ENCODE data around the gene CCSER1.
"Not testable (repeated sequence)": the region's sequence is repeated elsewhere in the genome, so short reads cannot be mapped to it uniquely, and the experiment has no call there.

CCSER1 gene

GRCh38 chr4:91454111-91454510, 1326.9 kb downstream of the CCSER1 start:
- DNase-seq: no peak

- not testable (repeated sequence) for DNase-seq
Observed at GRCh38 chr4:91462566-91462965, 1335.4 kb downstream of the CCSER1 start.

- no peak for DNase-seq
Observed at GRCh38 chr4:91470671-91471070, 1343.5 kb downstream of the CCSER1 start.

GRCh38 chr4:91471280-91471679, 1344.1 kb downstream of the CCSER1 start:
- DNase-seq: no peak

DNA sequence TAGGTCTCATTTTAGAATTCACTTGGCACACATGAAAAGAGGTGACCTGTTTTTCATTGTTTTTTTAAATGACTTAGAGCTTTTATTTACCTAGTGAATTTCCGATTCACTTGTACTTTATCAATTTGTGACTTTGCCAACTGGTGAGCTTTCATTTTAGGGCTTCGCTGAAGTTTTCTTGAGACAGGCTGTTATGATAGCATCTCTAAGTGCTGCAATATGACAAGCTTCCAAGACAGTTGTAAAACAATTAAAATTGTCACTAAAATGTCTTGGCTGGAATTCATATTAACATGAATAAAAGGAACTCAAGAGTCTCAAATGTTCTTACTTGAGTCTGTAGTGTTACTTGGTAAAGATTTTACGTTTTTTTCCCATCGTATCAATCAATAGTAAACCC, 1344.9 kb downstream of the CCSER1 start:
- DNase-seq: no peak

DNA sequence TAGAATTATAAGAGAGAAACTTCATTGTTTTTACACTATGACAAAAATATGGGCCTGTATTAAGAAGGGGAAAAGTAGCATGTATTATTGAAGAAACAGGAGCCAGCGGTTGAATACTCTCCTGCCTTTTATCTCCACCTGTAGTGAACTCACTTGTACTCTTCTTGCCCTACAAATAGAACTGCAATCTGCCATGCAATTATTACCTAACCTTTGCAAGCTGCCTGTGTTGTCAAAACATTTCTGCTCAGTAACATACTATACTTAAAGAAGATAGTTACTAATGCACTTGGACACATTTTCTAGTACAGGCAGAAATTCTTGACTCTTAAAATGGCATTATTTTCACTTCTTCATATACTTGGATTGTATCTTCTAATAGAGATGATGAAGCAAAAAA, 1358.2 kb downstream of the CCSER1 start:
- no peak for DNase-seq

GRCh38 chr4:91488946-91489345, 1361.8 kb downstream of the CCSER1 start:
- DNase-seq: no peak

GRCh38 chr4:91497892-91498291, 1370.7 kb downstream of the CCSER1 start:
- no peak for DNase-seq

- DNase-seq: no peak
Observed at GRCh38 chr4:91502365-91502764, 1375.2 kb downstream of the CCSER1 start.

GRCh38 chr4:91513326-91513725, 1386.1 kb downstream of the CCSER1 start:
- no peak for DNase-seq

- no peak for DNase-seq
Observed at GRCh38 chr4:91519155-91519554, 1392.0 kb downstream of the CCSER1 start.

- no peak for DNase-seq
Observed at GRCh38 chr4:91525621-91526020, 1398.4 kb downstream of the CCSER1 start.

GRCh38 chr4:91527056-91527455, 1399.9 kb downstream of the CCSER1 start:
- DNase-seq: no peak

- no peak for DNase-seq
Observed at GRCh38 chr4:91567594-91567993, 1440.4 kb downstream of the CCSER1 start.

DNA sequence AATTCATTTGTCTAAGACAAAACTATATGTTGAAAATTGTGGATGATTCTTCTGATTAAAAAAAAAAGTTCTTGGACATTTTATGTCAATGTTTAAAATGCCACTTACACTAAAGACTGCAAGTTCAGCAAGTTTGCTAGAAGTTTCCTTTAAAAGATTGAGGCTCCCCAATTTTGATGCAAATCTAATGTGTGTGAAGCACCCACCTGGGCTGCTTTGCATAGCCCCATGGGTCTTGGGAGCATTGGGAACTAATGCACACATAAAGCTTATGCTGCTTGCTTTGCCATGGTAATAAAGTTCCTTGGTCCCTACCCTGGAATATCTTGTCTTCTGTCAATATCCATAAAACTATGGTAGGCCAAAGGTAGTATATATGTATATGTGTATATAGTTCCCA, 1450.7 kb downstream of the CCSER1 start:
- no peak for DNase-seq

DNA sequence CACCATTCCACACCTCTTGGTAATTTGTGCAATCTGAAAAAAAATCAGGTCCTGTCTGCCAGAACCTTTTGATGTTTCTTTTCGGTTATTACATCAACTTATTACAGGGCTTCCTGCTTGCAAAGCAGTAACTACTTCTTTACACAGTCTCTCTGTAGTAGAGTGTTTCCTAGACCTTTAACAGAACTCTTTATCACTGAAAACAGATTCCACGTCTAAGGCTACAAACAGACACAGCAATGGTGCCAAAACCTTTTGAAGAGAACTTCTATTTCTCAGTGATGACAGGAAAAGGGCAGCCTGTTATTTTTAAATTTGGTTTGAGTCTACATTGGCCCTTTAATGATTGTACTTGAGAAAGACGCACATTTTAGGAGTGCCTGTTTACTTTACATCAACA, 1463.1 kb downstream of the CCSER1 start:
- DNase-seq: no peak

GRCh38 chr4:91592125-91592524, 1464.9 kb downstream of the CCSER1 start:
- DNase-seq: no peak

GRCh38 chr4:91596718-91597117, 1469.5 kb downstream of the CCSER1 start:
- no peak for DNase-seq

- no peak for DNase-seq
Observed at GRCh38 chr4:91598696-91599095, 1471.5 kb downstream of the CCSER1 start.

GRCh38 chr4:91600301-91600700, 1473.1 kb downstream of the CCSER1 start:
- no peak for DNase-seq

GRCh38 chr4:91601401-91601800, 1474.2 kb downstream of the CCSER1 start:
- no peak for DNase-seq

GRCh38 chr4:91611782-91612181, 1484.6 kb downstream of the CCSER1 start:
- no peak for DNase-seq

GRCh38 chr4:91620952-91621351, 1493.8 kb downstream of the CCSER1 start:
- DNase-seq: no peak

DNA sequence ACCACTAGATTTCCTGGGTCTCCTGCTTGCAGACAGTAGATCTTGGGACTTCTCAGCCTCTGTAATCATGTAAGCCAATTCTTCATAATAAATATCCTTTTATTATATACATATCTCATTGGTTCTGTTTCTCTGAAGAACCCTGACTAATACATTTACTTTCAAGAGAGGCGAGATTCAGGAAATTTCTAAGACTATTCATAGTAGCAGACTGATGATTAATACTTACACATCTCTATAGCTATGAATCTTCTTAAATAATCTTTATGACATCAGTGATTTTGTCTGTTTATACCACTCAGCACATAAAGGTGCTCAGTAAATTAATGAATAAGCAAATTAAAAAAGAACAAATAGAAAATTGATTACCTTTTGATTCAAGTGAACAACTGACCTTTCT, 1494.3 kb downstream of the CCSER1 start:
- DNase-seq: no peak

DNA sequence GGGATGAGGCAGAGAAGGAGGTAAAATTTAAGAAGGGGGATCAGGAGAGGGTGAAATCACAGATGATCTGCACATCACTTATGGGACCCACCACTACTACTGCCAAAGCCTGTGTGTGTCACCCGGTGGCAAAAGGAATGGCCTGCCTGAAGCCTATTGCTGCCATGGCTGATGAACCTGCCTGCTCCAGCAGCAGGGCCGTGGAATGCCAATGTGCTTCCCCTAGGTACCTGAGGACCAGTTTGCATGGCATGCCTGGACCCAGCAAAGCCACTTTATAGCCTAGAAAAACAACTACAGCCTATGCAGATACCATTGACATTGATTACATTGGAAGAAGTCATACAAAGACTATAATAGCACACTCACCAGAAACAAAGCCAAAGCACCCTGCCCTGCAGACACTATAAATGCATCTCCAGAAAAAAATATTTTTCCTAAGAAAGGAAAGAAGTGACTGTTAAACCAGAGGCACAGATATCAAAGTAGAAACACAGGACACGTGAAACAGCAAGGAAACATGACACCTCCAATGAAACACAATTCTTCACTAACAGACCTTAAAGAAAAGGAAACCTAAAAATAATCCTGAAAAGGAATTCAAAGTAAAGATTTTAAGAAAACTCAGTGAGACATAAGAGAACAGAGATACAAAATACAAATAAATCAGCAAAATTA, 1495.9 kb downstream of the CCSER1 start:
- DNase-seq: no peak

DNA sequence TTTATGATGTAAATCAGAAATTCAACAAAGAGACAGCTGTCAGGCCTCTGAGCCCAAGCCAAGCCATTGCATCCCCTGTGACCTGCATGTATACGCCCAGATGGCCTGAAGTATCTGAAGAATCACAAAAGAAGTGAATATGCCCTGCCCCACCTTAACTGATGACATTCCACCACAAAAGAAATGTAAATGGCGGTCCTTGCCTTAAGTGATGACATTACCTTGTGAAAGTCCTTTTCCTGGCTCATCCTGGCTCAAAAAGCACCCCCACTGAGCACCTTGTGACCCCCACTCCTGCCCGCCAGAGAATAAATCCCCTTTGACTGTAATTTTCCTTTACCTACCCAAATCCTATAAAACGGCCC, 1496.4 kb downstream of the CCSER1 start:
- not testable (repeated sequence) for DNase-seq
